Hematopoietic multipotent progenitor cell treated with erythropoietin and hydrocortisone succinate and interleukin-3 and kit ligand, for 6 days (in vitro differentiated cells): Measurements from ENCODE around the gene REC8.

Experiments used
- DNase-seq: peaks from one replicate; pipeline ENCODE4 v3.0.0-alpha.2; 2015

The REC8 gene, protein sequence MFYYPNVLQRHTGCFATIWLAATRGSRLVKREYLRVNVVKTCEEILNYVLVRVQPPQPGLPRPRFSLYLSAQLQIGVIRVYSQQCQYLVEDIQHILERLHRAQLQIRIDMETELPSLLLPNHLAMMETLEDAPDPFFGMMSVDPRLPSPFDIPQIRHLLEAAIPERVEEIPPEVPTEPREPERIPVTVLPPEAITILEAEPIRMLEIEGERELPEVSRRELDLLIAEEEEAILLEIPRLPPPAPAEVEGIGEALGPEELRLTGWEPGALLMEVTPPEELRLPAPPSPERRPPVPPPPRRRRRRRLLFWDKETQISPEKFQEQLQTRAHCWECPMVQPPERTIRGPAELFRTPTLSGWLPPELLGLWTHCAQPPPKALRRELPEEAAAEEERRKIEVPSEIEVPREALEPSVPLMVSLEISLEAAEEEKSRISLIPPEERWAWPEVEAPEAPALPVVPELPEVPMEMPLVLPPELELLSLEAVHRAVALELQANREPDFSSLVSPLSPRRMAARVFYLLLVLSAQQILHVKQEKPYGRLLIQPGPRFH

DNA sequence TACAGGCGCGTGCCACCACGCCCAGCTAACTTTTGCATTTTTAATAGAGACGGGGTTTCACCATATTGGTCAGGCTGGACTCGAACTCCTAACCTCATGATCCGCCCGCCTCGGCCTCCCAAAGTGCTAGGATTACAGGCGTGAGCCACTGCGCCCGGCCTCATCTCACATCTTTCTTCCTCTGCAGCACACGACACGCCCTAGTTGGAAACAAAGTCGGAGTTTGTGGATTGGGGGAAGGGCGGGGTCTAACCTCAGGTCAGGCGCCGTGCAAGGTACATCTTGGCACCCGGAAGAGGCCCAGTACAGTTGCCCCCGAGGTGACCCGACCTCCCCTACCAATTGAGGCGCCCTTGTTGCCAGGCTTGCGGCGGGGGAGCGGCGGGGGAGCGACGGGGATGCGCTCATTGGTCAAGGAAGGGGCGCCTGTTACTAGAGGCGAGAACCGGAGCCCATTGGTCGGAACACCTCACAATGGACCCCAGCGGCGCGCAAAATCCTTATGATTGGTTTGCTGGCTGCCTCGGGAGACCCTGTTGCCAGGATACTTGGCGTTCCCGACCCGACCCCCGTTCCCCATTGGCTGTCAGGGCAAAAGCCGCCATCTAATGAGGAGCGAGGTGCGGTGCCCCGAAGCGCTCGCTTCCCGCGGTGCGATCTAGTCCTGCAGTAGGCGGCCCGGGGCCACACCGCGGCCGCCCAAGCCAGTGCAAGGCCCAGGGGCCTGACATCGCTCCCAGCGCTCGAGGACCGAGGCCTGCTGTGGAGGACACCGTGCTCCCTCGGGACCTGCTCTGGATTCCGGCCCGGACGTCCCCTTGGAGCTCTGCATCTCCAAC, at the start of gene REC8:
TSS of gene REC8 (plus strand) at position 659 of the 839 bp plus-strand sequence. CDS start 473 bp downstream, outside the sequence.
- DNase-seq: peak; percentile 98

DNA sequence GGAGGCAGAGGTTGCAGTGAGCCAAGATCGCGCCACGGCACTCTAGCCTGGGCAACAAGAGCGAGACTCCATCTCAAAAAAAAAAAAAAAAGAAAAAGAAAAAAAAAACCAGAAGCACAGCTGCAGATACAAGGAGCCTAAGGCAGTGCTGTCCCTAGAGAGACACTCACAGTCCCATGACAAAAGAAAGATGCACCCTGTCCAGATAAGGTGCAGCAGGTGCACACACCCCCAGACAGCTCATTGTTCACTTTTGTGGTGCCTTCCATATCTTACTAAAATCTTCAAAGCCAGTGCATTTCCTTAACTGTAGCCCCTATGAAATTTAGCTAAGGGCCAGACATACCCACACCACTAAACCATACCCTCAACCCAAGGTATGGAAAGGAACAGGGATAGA, 49.5 kb upstream of the REC8 start:
- DNase-seq: peak; percentile 59

DNA sequence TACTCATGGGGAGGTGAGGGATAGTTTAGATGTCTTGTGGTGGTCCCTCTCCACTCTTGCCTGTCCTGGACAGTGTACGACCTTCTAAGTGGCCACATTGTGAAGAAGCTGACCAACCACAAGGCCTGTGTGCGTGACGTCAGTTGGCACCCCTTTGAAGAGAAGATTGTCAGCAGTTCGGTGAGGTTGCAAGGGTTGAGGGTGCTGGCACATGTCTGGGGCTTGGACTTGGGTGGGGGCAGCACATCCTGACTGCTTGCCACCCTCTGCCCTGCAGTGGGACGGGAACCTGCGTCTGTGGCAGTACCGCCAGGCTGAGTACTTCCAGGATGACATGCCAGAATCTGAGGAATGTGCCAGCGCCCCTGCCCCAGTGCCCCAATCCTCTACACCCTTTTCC, 49.0 kb upstream of the REC8 start:
- DNase-seq: peak; percentile 32

DNA sequence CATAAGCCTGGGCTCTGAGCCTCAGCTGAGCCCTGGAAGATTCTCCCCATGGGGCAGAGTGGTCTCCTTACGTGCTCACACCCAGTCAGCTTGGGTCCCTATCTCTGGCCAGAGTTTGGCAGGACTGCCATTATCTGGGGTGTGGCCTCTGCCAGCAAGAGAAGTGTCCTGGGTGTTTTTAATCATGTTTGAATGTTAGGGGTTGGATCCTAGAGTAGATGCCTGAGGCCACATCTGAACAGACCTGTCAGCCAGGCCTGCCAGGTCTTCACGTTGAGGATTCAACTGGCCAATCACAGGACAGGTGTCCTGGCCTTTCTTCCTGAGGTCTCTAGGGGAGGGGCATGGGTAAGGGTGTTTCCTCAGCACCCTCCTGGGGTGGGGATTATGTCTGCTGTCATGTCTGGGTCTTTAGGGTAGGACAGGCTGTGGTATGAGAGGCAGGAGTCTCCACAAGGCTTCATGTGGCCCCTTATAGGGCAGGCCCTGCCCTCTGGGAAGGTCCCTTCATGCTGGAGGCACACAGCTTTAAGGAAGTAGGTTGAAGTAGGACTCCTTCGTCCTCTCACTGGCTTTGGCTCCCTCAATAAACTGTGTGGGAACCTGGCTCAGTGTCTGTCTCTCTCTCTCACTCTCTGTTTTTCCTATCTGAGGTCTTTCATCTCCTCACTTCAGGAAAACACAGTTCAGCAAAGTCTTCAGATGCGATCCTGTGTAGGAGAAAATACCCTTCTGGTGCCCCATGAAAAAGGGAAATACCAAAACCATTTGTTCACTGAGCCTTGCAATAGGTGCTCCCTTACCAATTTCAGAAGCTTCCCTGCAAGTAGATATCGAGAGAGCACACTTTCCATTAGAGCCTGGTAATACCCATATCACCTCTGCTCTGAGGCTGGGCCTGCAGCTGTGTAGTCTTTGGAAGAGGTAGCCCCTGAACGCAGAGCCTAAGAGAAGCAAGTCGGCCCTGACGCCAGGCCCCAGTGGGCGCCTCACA, 48.2 kb upstream of the REC8 start:
- DNase-seq: peak; percentile 96

DNA sequence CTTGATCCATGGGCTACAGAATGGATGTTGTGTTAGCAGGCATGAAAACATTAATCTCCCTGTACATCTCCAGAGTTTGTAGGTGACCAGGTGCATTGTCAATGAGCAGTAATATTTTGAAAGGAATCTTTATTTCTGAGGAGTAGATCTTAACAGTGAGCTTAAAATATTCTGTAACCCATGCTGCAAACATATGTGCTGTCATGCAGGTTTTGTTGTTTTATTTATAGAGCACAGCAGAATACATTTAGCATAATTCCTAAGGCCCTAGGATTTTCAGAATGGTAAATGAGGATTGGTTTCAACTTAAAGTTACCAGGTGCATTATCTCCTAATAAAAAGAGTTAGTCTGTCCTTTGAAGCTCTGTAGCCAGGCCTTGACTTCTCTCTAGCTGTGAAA, 44.9 kb upstream of the REC8 start:
- no peak for DNase-seq

DNA sequence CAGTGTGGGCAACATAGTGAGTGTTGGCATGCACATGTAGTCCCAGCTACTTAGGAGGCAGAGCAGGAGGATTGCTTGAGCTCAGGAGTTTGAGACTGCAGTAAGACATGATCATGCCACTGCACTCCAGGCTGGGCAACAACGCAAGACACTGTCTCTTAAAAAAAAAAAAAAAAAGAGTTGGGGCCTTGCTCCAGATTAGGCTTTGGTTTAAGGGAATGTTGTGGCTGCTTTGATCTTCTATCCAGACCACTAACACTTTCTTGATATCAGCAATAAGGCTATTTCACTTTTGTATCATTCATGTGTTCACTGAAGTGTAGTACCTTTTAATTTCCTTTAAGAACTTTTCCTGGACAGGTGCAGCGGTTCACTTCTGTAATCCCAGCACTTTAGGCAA, 44.2 kb upstream of the REC8 start:
- DNase-seq: no peak

DNA sequence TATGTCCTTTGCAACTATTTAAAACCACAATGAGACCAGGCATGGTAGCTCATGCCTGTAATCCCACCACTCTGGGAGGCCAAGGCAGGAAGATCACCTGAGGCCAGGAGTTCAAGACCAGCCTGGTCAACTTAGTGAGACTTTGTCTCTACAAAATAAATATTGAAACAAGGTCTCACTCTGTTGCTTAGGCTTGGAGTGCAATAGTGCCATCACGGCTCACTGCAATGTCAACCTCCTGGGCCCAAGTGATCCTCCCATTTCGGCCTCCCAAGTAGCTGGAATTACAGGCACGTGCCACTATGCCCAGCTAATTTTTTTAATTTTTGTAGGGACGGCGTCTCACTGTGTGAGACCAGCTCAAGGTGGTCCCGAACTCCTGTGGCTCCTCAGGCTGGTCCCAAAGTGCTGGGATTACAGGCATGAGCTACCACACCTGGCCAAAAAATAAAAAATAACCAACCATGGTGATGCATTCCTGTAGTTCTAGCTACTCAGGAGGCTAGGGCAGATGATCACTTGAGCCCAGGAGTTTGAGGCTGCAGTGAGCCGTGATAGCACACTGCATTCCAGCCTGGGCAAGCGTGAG, 42.4 kb upstream of the REC8 start:
- DNase-seq: no peak

DNA sequence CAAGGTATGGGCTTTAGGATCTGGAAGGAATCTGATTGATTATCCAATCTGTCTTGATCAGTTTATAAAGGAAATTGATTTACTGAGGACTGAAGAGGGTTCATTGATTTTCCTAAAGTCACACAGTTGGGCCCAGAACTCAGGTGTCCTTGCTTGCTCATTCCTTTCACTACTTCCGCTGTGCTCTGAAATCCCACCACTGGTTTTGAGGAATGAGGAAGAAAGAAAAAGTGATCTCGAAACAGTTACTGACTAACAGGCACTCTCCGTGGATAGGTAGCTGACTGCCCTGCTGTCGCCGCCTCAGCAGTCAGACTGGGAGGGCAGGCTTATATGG, 41.5 kb upstream of the REC8 start, which contains the start of gene FITM1:
TSS of gene FITM1 (plus strand) at position 280 of the 337 bp plus-strand sequence. CDS start 905 bp downstream, outside the sequence.
- DNase-seq: no peak

DNA sequence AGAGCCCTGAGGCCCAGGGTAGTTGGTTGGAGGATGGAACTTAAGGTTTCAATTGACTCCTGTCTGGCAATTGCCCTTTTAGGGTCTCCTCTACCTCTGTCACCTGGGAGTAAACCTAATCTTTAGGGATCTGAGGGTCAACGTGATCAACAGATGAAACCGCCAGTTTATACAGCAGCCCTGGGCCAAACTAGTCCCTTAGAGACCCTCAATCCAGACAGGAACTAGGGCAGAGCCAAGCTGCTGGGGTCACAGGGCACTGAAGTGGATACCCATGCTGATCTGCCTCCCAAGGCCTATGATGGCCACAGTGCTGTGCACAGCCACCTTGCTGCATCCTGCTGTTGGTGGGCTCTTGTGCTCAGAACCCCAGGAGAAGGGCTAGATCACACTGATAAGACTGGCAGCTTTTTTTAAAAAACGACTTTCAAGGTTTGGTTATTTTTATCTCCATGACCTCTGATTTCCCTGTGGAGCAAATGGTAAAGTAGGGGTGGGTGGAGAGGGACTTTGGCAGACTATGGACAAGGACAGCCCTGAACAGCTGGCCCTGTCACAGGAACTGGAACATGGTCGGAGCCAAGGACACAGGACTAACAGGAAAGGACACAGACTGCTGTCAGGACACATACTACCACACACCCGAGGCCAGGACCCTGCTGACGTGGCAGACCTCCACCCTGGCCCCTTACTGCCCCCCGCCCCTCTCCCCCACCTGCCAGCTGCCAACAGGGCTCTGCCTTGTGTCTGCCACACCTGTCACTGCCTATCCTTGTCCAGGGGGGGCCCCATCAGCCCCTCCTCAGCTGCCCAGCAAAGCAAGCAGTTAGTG, 40.9 kb upstream of the REC8 start:
- DNase-seq: no peak

DNA sequence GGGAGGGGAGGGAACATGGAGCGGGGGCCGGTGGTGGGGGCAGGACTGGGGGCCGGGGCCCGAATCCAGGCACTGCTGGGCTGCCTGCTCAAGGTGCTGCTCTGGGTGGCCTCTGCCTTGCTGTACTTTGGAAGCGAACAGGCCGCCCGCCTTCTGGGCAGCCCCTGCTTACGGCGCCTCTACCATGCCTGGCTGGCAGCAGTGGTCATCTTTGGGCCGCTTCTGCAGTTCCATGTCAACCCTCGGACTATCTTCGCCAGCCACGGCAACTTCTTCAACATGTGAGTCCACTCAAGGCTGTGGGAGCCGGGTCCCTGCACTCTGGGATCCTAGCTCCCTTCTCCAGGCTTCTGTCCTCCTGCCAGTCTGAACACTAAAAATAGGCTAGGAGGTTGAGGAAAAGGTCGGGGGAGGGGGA, 40.3 kb upstream of the REC8 start:
- no peak for DNase-seq

DNA sequence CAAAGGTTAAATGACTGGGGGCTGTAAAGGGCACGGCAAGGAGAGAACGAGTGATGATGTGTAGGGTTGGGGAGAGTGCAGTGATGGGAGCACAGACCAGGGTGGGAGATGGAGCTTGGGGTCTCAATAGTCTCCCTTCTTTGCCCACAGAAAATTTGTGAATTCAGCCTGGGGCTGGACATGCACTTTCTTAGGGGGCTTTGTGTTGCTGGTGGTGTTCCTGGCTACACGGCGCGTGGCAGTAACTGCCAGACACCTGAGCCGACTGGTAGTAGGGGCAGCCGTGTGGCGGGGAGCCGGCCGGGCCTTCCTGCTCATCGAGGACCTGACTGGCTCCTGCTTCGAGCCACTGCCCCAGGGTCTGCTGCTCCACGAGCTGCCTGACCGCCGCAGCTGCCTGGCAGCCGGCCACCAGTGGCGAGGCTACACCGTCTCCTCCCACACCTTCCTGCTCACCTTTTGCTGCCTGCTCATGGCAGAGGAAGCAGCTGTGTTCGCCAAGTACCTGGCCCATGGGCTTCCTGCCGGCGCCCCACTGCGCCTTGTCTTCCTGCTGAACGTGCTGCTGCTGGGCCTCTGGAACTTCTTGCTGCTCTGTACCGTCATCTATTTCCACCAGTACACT, 39.7 kb upstream of the REC8 start:
- no peak for DNase-seq

DNA sequence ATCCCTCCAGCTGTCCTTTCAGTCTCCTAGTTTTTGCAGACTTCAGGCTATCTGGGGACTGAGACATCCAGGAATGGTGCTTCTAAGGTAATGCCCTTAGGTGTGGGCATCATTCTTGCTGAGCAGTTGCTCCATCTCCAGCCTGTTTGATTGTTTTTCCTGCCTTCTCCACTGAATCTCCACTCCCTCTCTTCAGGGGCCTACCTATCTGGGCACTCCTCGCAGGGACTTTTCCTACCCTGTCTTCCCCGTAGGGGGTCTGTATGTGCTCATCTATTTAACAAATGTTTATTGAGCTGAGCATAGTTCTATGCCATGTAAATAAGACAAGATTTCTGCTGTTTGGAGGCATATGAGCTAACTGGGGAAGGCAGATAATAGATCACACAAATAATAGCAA, 38.9 kb upstream of the REC8 start:
- no peak for DNase-seq

DNA sequence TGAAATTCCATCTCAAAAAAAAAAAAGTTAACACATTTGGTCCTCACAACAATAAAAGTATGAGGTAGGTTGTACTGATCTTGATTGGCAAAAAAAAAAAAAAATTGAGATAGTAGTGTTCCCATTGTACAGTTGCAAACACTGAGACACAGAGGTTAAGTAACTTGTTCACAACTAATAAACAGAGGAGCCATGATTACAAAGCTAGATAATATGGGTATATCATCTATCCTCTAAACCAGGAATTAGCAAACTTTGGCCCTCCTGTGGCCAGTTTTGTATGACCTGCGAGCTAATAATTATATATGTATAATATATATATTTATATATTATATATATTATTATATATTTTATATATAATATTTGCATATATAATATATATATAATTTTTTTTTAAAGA, 38.1 kb upstream of the REC8 start:
- DNase-seq: peak; percentile 64

DNA sequence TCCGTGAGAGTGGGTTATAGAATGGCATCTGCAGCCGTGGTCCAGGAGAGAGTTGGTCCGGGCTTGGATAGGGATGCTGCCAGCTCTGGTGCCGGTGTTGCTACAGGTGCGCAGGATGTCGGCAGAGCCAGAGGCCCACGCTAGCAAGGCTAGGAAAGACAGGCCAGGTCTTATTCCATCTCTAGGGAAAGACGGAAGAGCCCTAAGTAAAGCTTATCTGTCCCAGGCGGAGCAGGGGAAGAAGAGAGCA, 36.4 kb upstream of the REC8 start:
- no peak for DNase-seq

DNA sequence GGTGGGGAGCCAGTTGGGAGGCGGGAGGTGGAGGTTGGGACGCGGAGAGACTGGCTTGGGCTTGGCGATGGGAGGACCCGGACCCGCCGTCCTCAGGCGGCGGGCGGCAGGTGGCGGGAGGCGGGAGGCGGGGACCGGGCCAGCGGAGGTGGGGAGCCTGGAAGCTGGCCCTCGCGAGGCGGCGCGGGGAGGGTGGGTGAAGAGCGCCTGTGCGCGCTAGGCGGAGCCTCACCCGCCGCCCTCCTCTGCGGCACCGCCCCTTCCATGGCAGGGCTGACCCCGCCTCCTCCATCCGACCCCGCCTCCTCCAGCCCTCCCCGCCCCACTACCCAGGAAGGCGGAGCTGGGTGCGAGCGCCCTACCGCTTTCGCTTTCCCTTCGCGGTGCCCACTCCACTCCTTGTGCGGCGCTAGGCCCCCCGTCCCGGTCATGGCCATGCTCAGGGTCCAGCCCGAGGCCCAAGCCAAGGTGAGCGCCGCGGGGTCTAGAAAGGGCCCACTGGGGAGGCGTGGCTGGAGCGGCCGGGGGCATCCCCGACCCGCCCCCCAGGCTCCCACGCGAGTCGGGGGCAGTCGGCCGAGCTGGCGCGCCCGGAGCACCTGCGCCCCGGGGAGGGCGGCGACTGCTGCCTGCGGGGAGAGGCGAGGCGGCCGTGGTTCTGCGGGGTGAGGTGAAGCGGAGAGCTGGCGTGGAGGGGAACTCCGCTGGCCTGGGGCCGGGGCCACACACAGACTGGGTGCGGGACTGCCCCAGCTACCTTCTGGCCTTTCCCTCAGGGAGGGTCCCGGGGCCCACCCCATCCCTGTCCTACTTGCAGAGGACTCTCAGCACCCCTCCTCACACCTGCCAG, 35.8 kb upstream of the REC8 start, which contains the start of gene PSME1:
TSS of gene PSME1 (plus strand) at position 361 of the 850 bp plus-strand sequence. CDS start at position 430, 69 bp downstream.
- peak; percentile 96 for DNase-seq

DNA sequence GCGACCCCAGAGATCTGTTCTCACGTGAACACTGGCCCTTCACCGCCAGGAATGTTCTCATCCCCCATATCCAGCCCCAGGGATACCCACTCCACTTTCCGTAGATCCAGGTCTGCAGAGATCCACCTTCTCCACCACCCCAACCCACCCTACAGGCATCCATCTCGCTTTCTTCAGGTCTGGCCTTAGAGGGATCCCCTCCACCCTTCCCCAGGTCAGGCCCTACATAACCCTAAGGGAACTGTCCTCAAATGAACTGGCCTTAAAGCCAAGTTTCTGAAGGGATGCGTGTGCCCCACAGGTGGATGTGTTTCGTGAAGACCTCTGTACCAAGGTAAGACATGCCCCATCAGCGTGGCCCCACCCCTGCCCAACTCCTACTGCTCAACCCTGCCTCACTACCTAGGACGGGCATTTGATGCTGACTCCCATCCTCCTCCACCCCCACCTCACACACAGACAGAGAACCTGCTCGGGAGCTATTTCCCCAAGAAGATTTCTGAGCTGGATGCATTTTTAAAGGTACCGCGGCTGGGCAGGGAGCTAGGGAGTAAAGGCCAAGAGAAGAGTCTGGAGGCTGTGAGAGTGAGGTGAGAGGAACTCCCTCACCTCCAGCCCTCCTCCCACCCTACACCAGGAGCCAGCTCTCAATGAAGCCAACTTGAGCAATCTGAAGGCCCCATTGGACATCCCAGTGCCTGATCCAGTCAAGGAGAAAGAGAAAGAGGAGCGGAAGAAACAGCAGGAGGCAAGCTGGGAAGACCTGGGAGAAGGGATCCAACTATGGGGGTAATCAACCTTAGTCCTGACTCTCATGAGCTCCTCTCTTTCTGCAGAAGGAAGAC, 35.0 kb upstream of the REC8 start:
- no peak for DNase-seq

DNA sequence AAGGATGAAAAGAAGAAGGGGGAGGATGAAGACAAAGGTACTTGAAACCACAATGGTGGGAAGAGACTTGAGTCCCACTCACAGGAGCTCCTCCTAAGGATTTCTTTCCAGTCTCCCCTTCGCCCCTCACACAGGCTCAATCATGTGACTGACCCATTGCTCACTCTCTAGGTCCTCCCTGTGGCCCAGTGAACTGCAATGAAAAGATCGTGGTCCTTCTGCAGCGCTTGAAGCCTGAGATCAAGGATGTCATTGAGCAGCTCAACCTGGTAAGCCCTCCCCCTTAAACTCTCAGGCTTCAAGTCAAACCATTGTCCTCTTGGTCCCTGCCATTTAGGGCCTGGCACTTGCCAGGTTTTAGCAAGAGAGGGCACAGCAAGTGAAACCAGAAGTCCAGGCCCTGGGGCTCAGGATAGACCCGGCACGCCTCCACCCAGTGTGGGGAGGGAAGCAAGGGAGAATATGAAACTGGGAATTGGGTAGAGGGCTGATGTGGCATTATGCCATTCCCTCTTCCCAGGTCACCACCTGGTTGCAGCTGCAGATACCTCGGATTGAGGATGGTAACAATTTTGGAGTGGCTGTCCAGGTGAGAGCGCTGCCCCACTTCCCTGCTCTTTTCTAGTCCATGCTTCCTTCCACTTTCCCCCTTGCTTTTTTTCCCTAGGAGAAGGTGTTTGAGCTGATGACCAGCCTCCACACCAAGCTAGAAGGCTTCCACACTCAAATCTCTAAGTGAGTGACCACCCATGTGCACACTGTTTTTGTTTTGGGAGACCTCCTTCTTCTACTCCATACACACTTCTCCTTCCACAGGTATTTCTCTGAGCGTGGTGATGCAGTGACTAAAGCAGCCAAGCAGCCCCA, 34.1 kb upstream of the REC8 start:
- DNase-seq: no peak
